ENCODE results near the gene NACC2. TPM values are rescaled to one million over a fixed set of nuclear protein-coding genes. Genes with fewer than 3 reads are reported as not detected.

NACC2 gene
- total RNA-seq, 1 donor from 2014 or later: 34.0 TPM

DNA sequence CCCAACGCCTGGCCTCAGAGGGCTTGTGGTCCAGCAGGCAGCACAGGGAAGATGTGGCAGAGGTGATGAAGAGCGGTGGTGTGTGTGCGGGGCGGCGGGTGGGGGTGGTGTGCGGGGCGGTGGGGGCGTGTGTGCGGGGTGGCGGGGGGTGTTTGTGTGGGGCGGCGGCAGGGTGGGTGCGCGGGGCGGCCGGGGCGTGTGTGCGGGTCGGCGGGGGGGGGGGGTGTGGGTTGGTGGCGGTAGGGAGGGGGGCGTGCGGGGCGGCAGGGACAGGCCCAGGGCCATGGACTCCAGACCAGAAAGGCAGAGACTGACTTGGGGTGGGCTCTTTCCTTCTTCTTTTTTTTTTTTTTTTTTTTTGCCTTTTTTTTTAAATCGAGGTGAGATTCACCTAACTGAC is 4.5 kb upstream of the NACC2 start:
- H3K36me3 Mint-ChIP-seq (ENCODE audit: low read depth, unreplicated experiment): no peaks in the 10 kb centered on the region
- H3K4me3 Mint-ChIP-seq (ENCODE audit: unreplicated experiment): no peak overlapping the region
- Histone ChIP-seq H3K9ac (ENCODE audit: low read length) (no peak overlapping the region), H4K20me1 (ENCODE audit: insufficient read depth, low read length) (no peaks in the 10 kb centered on the region), H2AFZ (ENCODE audit: low read depth, low read length) (no peak overlapping the region), H3K79me2 (ENCODE audit: insufficient read depth, low read length) (peaks cover 5% of the 10 kb centered on the region), H3K9me3 (ENCODE audit: insufficient read depth, low read depth, low read length) (no peaks in the 10 kb centered on the region), H3K36me3 (ENCODE audit: insufficient read depth, low read length) (no peaks in the 10 kb centered on the region), H3K27ac (ENCODE audit: low read depth, low read length) (no peak overlapping the region), H3K4me3 (ENCODE audit: insufficient read depth, low read depth, low read length) (no peak overlapping the region), H3K27me3 (ENCODE audit: insufficient read depth, low read length) (no peaks in the 10 kb centered on the region), H3K4me1 (ENCODE audit: insufficient read depth, low read length) (no peaks in the 10 kb centered on the region), H3K4me2 (ENCODE audit: low read length) (no peak overlapping the region)
- H3K27ac Mint-ChIP-seq (ENCODE audit: unreplicated experiment): no peak overlapping the region
- FAIRE-seq (no peak), DNase-seq (ENCODE audit: low read depth) (no peak)
- H3K4me1 Mint-ChIP-seq (ENCODE audit: low read depth, unreplicated experiment): no peaks in the 10 kb centered on the region
- no peaks in the 10 kb centered on the region for H3K9me3 Mint-ChIP-seq (ENCODE audit: unreplicated experiment)
- TF ChIP-seq, protein P1, sequence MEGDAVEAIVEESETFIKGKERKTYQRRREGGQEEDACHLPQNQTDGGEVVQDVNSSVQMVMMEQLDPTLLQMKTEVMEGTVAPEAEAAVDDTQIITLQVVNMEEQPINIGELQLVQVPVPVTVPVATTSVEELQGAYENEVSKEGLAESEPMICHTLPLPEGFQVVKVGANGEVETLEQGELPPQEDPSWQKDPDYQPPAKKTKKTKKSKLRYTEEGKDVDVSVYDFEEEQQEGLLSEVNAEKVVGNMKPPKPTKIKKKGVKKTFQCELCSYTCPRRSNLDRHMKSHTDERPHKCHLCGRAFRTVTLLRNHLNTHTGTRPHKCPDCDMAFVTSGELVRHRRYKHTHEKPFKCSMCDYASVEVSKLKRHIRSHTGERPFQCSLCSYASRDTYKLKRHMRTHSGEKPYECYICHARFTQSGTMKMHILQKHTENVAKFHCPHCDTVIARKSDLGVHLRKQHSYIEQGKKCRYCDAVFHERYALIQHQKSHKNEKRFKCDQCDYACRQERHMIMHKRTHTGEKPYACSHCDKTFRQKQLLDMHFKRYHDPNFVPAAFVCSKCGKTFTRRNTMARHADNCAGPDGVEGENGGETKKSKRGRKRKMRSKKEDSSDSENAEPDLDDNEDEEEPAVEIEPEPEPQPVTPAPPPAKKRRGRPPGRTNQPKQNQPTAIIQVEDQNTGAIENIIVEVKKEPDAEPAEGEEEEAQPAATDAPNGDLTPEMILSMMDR (IDR thresholded peaks at IDR 0.05; ENCODE audit: insufficient read depth, low read depth, low read length): no peak
- no peak for TF ChIP-seq EZH2 (IDR thresholded peaks at IDR 0.05; ENCODE audit: insufficient read depth, low read length)
- peaks cover 10% of the 10 kb centered on the region for H3K27me3 Mint-ChIP-seq (ENCODE audit: low read depth, unreplicated experiment)

DNA sequence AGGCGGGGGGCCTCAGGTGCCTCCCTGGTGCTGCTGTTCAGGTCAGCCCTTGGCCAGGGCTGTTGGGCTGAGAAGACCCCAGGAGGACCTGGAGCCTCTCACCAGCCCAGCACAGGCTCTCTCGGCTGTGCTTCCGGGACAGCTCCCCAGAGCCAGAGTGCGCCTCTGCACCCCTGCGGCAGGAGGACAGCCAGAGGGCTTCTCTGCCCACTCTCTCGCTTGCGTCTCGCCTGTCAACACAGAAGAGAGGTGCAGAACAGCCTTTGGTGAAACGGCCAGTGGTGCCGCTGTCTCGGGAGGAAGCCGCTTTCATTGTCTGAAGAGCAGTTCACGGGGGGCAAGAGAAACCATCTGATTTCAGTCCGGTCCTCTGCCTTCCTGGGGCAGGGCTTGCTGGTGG is 3.8 kb upstream of the NACC2 start:
- DNase-seq (ENCODE audit: low read depth): no peak
- Mint-ChIP-seq H3K27me3 (ENCODE audit: low read depth, unreplicated experiment) (peaks cover 9% of the 10 kb centered on the region), H3K9me3 (ENCODE audit: unreplicated experiment) (no peaks in the 10 kb centered on the region), H3K4me3 (ENCODE audit: unreplicated experiment) (no peak overlapping the region), H3K4me1 (ENCODE audit: low read depth, unreplicated experiment) (no peaks in the 10 kb centered on the region), H3K27ac (ENCODE audit: unreplicated experiment) (no peak overlapping the region), H3K36me3 (ENCODE audit: low read depth, unreplicated experiment) (no peaks in the 10 kb centered on the region)
- no peak overlapping the region for H2AFZ ChIP-seq (ENCODE audit: low read depth, low read length)
- no peaks in the 10 kb centered on the region for H3K36me3 ChIP-seq (ENCODE audit: insufficient read depth, low read length)
- no peaks in the 10 kb centered on the region for H3K9me3 ChIP-seq (ENCODE audit: insufficient read depth, low read depth, low read length)
- no peak for FAIRE-seq
- H3K27me3 ChIP-seq (ENCODE audit: insufficient read depth, low read length): no peaks in the 10 kb centered on the region
- H4K20me1 ChIP-seq (ENCODE audit: insufficient read depth, low read length): peaks cover 4% of the 10 kb centered on the region
- H3K27ac ChIP-seq (ENCODE audit: low read depth, low read length): no peak overlapping the region
- H3K4me1 ChIP-seq (ENCODE audit: insufficient read depth, low read length): peaks cover 6% of the 10 kb centered on the region
- H3K4me2 ChIP-seq (ENCODE audit: low read length): no peak overlapping the region
- no peak overlapping the region for H3K9ac ChIP-seq (ENCODE audit: low read length)
- no peak overlapping the region for H3K4me3 ChIP-seq (ENCODE audit: insufficient read depth, low read depth, low read length)
- peaks cover 12% of the 10 kb centered on the region for H3K79me2 ChIP-seq (ENCODE audit: insufficient read depth, low read length)
- no peak for TF ChIP-seq EZH2 (IDR thresholded peaks at IDR 0.05; ENCODE audit: insufficient read depth, low read length)
- TF ChIP-seq, protein P1 (IDR thresholded peaks at IDR 0.05; ENCODE audit: insufficient read depth, low read depth, low read length): no peak

DNA sequence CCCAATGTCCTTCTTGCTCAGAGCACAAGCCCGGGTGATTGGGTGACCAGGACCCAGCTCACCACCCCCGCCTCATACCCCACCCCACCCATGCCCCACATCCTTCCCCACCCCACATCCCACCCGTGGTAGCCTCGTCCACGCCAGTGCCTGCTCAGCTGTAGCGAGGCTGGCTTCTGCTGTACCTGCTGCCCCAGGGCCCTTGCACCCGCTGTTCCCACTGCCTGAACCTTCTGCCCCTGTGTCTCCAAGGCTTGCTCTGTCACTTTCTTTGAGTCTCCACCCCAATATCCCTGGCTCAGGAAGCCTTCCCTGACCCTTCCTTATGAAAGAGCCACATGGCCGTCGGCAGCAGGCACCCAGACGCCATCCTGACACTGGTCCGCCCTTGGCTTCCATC is 3.1 kb upstream of the NACC2 start:
- Histone ChIP-seq H2AFZ (ENCODE audit: low read depth, low read length) (no peak overlapping the region), H3K4me3 (ENCODE audit: insufficient read depth, low read depth, low read length) (no peak overlapping the region), H3K27me3 (ENCODE audit: insufficient read depth, low read length) (no peaks in the 10 kb centered on the region), H3K4me2 (ENCODE audit: low read length) (no peak overlapping the region), H3K27ac (ENCODE audit: low read depth, low read length) (no peak overlapping the region), H3K36me3 (ENCODE audit: insufficient read depth, low read length) (no peaks in the 10 kb centered on the region), H3K79me2 (ENCODE audit: insufficient read depth, low read length) (peaks cover 18% of the 10 kb centered on the region), H3K9ac (ENCODE audit: low read length) (no peak overlapping the region), H3K4me1 (ENCODE audit: insufficient read depth, low read length) (peaks cover 12% of the 10 kb centered on the region), H3K9me3 (ENCODE audit: insufficient read depth, low read depth, low read length) (no peaks in the 10 kb centered on the region), H4K20me1 (ENCODE audit: insufficient read depth, low read length) (peaks cover 11% of the 10 kb centered on the region)
- TF ChIP-seq EZH2 (IDR thresholded peaks at IDR 0.05; ENCODE audit: insufficient read depth, low read length): no peak
- TF ChIP-seq, protein P1 (IDR thresholded peaks at IDR 0.05; ENCODE audit: insufficient read depth, low read depth, low read length): no peak
- Mint-ChIP-seq H3K4me3 (ENCODE audit: unreplicated experiment) (no peak overlapping the region), H3K4me1 (ENCODE audit: low read depth, unreplicated experiment) (peaks cover 2% of the 10 kb centered on the region), H3K9me3 (ENCODE audit: unreplicated experiment) (no peaks in the 10 kb centered on the region), H3K27ac (ENCODE audit: unreplicated experiment) (no peak overlapping the region), H3K36me3 (ENCODE audit: low read depth, unreplicated experiment) (no peaks in the 10 kb centered on the region), H3K27me3 (ENCODE audit: low read depth, unreplicated experiment) (peaks cover 9% of the 10 kb centered on the region)
- DNase-seq (ENCODE audit: low read depth): no peak
- FAIRE-seq: no peak

Data from astrocyte (in vitro differentiated cells and primary cell).